ENCODE measurements around the gene LLGL2.

DNA sequence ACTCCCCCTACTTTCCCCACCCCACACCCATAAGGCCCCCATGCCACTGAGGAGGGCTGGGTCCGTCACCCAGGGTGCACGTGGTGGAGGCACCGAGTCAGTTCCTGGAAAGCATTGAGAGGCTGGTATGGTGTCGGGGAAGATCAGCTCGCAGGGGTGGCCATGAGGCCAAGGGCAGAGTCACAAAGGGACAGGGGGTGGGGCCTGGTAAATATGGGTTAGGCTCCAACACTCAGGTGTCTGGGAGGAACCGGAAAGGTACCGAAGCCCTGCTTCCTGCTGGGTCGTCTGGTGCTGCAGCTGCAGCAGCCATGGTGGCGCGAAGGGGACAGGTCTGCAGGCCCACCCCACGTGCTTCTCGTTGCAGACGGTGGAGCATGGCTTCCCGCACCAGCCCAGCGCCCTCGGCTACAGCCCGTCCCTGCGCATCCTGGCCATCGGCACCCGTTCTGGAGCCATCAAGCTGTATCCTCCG, 30.2 kb downstream of the LLGL2 start:
- TF ChIP-seq, protein P1, sequence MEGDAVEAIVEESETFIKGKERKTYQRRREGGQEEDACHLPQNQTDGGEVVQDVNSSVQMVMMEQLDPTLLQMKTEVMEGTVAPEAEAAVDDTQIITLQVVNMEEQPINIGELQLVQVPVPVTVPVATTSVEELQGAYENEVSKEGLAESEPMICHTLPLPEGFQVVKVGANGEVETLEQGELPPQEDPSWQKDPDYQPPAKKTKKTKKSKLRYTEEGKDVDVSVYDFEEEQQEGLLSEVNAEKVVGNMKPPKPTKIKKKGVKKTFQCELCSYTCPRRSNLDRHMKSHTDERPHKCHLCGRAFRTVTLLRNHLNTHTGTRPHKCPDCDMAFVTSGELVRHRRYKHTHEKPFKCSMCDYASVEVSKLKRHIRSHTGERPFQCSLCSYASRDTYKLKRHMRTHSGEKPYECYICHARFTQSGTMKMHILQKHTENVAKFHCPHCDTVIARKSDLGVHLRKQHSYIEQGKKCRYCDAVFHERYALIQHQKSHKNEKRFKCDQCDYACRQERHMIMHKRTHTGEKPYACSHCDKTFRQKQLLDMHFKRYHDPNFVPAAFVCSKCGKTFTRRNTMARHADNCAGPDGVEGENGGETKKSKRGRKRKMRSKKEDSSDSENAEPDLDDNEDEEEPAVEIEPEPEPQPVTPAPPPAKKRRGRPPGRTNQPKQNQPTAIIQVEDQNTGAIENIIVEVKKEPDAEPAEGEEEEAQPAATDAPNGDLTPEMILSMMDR (IDR thresholded peaks at IDR 0.05 in 4 of 5, conservative IDR thresholded peaks at IDR 0.05 in 1 of 5), result no peak
- TF ChIP-seq POLR2A (IDR thresholded peaks at IDR 0.05), result no peak
